H1 (cell line): Measurements from ENCODE around the gene SSNA1. TPM values are rescaled to one million over a fixed set of nuclear protein-coding genes. Genes with fewer than 3 reads are reported as not detected.

ENCODE experiments used
- CTCF ChIA-PET: fragments of 300-600 bp; sonication (Branson Sonifier 250); formaldehyde crosslinking; loops from one replicate; lab custom pipeline; 2021; ENCODE audit not compliant: partially characterized antibody; lab: Charles Lee
- POLR2A ChIA-PET: fragments of 300-600 bp; sonication (Branson Sonifier 250); formaldehyde crosslinking; loops from one replicate; lab custom pipeline; 2021; ENCODE audit warnings: inconsistent platforms; ENCODE audit not compliant: partially characterized antibody; lab: Charles Lee
- DNase-seq, 2 experiments: peaks; one replicate each; pipeline versions ENCODE4 v3.0.0 to v3.0.0-alpha.2; 2010 to 2022; ENCODE audit warnings: low spot score in 2 of 2, low read depth in 1 of 2, mixed read lengths in 1 of 2
- FAIRE-seq: peaks from 2 replicates; lab custom pipeline; 2011; peaks lifted over from hg19 to GRCh38; lab: Jason Lieb, UNC
- H2AFZ ChIP-seq: 2 replicates; pipeline ENCODE4 v1.8.1; 2012; ENCODE audit warnings: low read length, inconsistent platforms
- H2AK5ac ChIP-seq: 2 replicates; pipeline ENCODE4 v1.6.1; 2013; ENCODE audit warnings: low read depth, low read length
- H2BK120ac ChIP-seq: replicated peaks from 2 replicates; pipeline ENCODE3; 2013; ENCODE audit warnings: low read depth, low read length, inconsistent platforms
- H2BK12ac ChIP-seq: 2 replicates; pipeline ENCODE4 v1.6.1; 2013; ENCODE audit warnings: low read depth, low read length
- H2BK15ac ChIP-seq: 2 replicates; pipeline ENCODE4 v1.6.1; 2013; ENCODE audit warnings: low read length
- H2BK20ac ChIP-seq: 2 replicates; pipeline ENCODE4 v1.6.1; 2013; ENCODE audit warnings: low read length
- H2BK5ac ChIP-seq: 2 replicates; pipeline ENCODE4 v1.6.1; 2013; ENCODE audit warnings: low read depth, low read length
- H3K14ac ChIP-seq: 2 replicates; pipeline ENCODE4 v1.6.1; 2013; ENCODE audit warnings: inconsistent platforms; ENCODE audit not compliant: insufficient read length
- H3K18ac ChIP-seq: 2 replicates; pipeline ENCODE4 v1.6.1; 2013; ENCODE audit warnings: low read length; ENCODE audit errors: extremely low read depth
- H3K23ac ChIP-seq: 2 replicates; pipeline ENCODE4 v1.6.1; 2013; ENCODE audit warnings: inconsistent platforms; ENCODE audit not compliant: insufficient read length
- H3K23me2 ChIP-seq: 2 replicates; pipeline ENCODE4 v1.6.1; 2013; ENCODE audit warnings: low read depth, low read length
- H3K27ac ChIP-seq: 2 replicates; pipeline ENCODE4 v1.6.1; 2011; ENCODE audit warnings: low read depth, low read length, inconsistent platforms
- H3K27me3 ChIP-seq, 4 experiments: replicated peaks in 1 of 4; 1 replicate in 1 of 4; 2 replicates in 3 of 4; pipeline versions ENCODE4 v1.6.1 to v1.8.1; 2011 to 2013; ENCODE audit warnings: low read length in 3 of 4, mild to moderate bottlenecking in 3 of 4, inconsistent platforms in 2 of 4, mixed read lengths in 2 of 4, moderate library complexity in 1 of 4; ENCODE audit not compliant: control insufficient read depth in 3 of 4, insufficient read depth in 3 of 4; ENCODE audit errors: extremely low read depth in 1 of 4
- H3K36me3 ChIP-seq, 4 experiments: 2 replicates each; pipeline versions ENCODE4 v1.6.1 to v1.8.1; 2011 to 2013; ENCODE audit warnings: mild to moderate bottlenecking in 4 of 4, low read length in 3 of 4, moderate library complexity in 2 of 4, control low read depth in 1 of 4, inconsistent platforms in 1 of 4; ENCODE audit not compliant: insufficient read depth in 4 of 4, control insufficient read depth in 2 of 4
- H3K4ac ChIP-seq: replicated peaks from 2 replicates; pipeline ENCODE3; 2013; ENCODE audit warnings: low read length, low read depth, mixed read lengths, inconsistent platforms; ENCODE audit not compliant: insufficient read length
- H3K4me1 ChIP-seq, 4 experiments: replicated peaks in 1 of 4; 1 replicate in 1 of 4; 2 replicates in 3 of 4; pipeline versions ENCODE4 v1.6.1 to v1.8.1; 2011 to 2013; ENCODE audit warnings: low read length in 3 of 4, inconsistent platforms in 2 of 4, mixed read lengths in 1 of 4; ENCODE audit not compliant: insufficient read depth in 4 of 4, control insufficient read depth in 3 of 4
- H3K4me2 ChIP-seq, 2 experiments: 2 replicates each; pipeline versions ENCODE4 v1.6.1 to v1.8.1; 2011 to 2013; ENCODE audit warnings: low read depth in 2 of 2, low read length in 2 of 2, control low read depth in 1 of 2, inconsistent platforms in 1 of 2, mild to moderate bottlenecking in 1 of 2; ENCODE audit not compliant: insufficient read depth in 1 of 2
- H3K4me3 ChIP-seq, 4 experiments: fragments of 200-600, 300-600 bp in 1 of 4; sonication (generic), shearing (Covaris generic), sonication (Bioruptor Twin) in 1 of 4; 2 replicates each; pipeline versions ENCODE4 v1.5.1 to v1.8.1; 2011 to 2016; ENCODE audit warnings: low read length in 4 of 4, low read depth in 3 of 4, control low read depth in 2 of 4, inconsistent platforms in 2 of 4, mild to moderate bottlenecking in 2 of 4, mixed read lengths in 1 of 4, moderate library complexity in 1 of 4; ENCODE audit not compliant: insufficient read depth in 2 of 4; ENCODE audit errors: extremely low read depth in 1 of 4
- H3K56ac ChIP-seq: replicated peaks from 2 replicates; pipeline ENCODE3; 2013; ENCODE audit warnings: low read depth, mild to moderate bottlenecking, mixed read lengths, low read length, inconsistent platforms; ENCODE audit not compliant: insufficient read length
- H3K79me1 ChIP-seq: 2 replicates; pipeline ENCODE4 v1.6.1; 2013; ENCODE audit warnings: low read depth, low read length, control low read depth
- H3K79me2 ChIP-seq, 2 experiments: 2 replicates each; pipeline versions ENCODE4 v1.6.1 to v1.8.1; 2012 to 2013; ENCODE audit warnings: low read length in 2 of 2, mild to moderate bottlenecking in 2 of 2, inconsistent platforms in 1 of 2; ENCODE audit not compliant: insufficient read depth in 2 of 2, control insufficient read depth in 1 of 2
- H3K9ac ChIP-seq, 4 experiments: replicated peaks in 1 of 4; 1 replicate in 1 of 4; 2 replicates in 3 of 4; pipeline versions ENCODE4 v1.6.1 to v1.8.1; 2011 to 2013; ENCODE audit warnings: low read depth in 3 of 4, low read length in 3 of 4, control low read depth in 2 of 4, mild to moderate bottlenecking in 2 of 4, moderate library complexity in 2 of 4, inconsistent platforms in 1 of 4; ENCODE audit errors: extremely low read depth in 1 of 4
- H3K9me3 ChIP-seq, 2 experiments: 2 replicates each; pipeline versions ENCODE4 v1.6.1 to v1.8.1; 2012 to 2013; ENCODE audit warnings: mild to moderate bottlenecking in 2 of 2, moderate library complexity in 2 of 2, control low read depth in 1 of 2, inconsistent platforms in 1 of 2, low read depth in 1 of 2, low read length in 1 of 2, mixed read lengths in 1 of 2; ENCODE audit not compliant: insufficient read depth in 2 of 2
- H4K20me1 ChIP-seq, 2 experiments: replicated peaks in 1 of 2; 2 replicates each; pipeline versions ENCODE3 to v1.8.1; 2011 to 2013; ENCODE audit warnings: inconsistent platforms in 2 of 2, low read length in 2 of 2, mild to moderate bottlenecking in 1 of 2; ENCODE audit not compliant: insufficient read depth in 2 of 2, control insufficient read depth in 1 of 2
- H4K5ac ChIP-seq: 2 replicates; pipeline ENCODE4 v1.6.1; 2013; ENCODE audit warnings: low read length, low read depth, mixed read lengths, inconsistent platforms; ENCODE audit not compliant: insufficient read length
- H4K8ac ChIP-seq: 2 replicates; pipeline ENCODE4 v1.8.0; 2013; ENCODE audit warnings: mild to moderate bottlenecking, moderate library complexity, low read length, inconsistent platforms; ENCODE audit not compliant: insufficient read depth; ENCODE audit errors: extremely low read depth
- H4K91ac ChIP-seq: replicated peaks from 2 replicates; pipeline ENCODE3; 2013; ENCODE audit warnings: low read length, mixed read lengths, inconsistent platforms; ENCODE audit not compliant: insufficient read length
- CTBP2 ChIP-seq: IDR thresholded peaks from 2 replicates; pipeline ENCODE4 v1.7.0; 2011; ENCODE audit warnings: borderline replicate concordance, mild to moderate bottlenecking, moderate library complexity, mixed read lengths, low read length; ENCODE audit not compliant: insufficient read depth, insufficient read length
- EGR1 ChIP-seq: IDR thresholded peaks from 2 replicates; pipeline ENCODE4 v1.6.1; 2011; ENCODE audit warnings: low read depth, low read length, borderline replicate concordance
- WGBS, 2 experiments: shearing (Covaris generic) in 1 of 2; methylation state at CpG; one replicate each; pipeline versions ENCODE4 v1.1.6 to v1.1.7; 2013 to 2015; ENCODE audit warnings: low lambda C conversion rate in 2 of 2, mixed read lengths in 2 of 2, inconsistent platforms in 1 of 2, low coverage in 1 of 2, missing lambda C conversion rate in 1 of 2; ENCODE audit not compliant: insufficient replicate concordance in 2 of 2, insufficient coverage in 1 of 2, insufficient read length in 1 of 2; ENCODE audit errors: extremely low coverage in 1 of 2, missing lambda C conversion rate in 1 of 2; 5-methylcytosine and 5-hydroxymethylcytosine counted together
- polyA plus RNA-seq, 7 experiments: library from polyadenylated mRNA; depleted of rRNA in 3 of 7; stranded (reverse) in 5 of 7; unstranded in 2 of 7; fragments of >200 nt in 5 of 7; fragments of 200-250 nt in 2 of 7; gene quantifications; 1 replicate in 5 of 7; 2 replicates in 1 of 7; 4 replicates in 1 of 7; pipeline versions ENCODE4 v1.2.1 to v1.2.3, GENCODE V29; 2011 to 2013; ENCODE audit warnings: missing spikeins in 2 of 7, mixed read lengths in 2 of 7
- total RNA-seq: library from RNA; stranded (reverse); fragmentation: NEBNext Ultra II Directional; extraction: Animal tissue kit (Norgen Biotek cat#: 25700); gene quantifications from 2 replicates; pipeline ENCODE4 v1.2.1, GENCODE V29; 2021
- TF ChIP-seq, protein P1 (sequence below), 3 experiments: IDR thresholded peaks; 1 replicate in 2 of 3; 2 replicates in 1 of 3; pipeline versions ENCODE4 v1.5.1 to v1.6.1; 2011; ENCODE audit warnings: low read length in 3 of 3, mild to moderate bottlenecking in 3 of 3, inconsistent platforms in 2 of 3, low read depth in 1 of 3, moderate library complexity in 1 of 3; ENCODE audit not compliant: insufficient read depth in 1 of 3; ENCODE audit errors: control extremely low read depth in 1 of 3

SSNA1 gene
- total and polyA plus RNA-seq, 2 of the 8 experiments (the other 6 are each of a cell fraction or from before 2014, with no cell fraction given): 87.3 to 157 TPM

DNA sequence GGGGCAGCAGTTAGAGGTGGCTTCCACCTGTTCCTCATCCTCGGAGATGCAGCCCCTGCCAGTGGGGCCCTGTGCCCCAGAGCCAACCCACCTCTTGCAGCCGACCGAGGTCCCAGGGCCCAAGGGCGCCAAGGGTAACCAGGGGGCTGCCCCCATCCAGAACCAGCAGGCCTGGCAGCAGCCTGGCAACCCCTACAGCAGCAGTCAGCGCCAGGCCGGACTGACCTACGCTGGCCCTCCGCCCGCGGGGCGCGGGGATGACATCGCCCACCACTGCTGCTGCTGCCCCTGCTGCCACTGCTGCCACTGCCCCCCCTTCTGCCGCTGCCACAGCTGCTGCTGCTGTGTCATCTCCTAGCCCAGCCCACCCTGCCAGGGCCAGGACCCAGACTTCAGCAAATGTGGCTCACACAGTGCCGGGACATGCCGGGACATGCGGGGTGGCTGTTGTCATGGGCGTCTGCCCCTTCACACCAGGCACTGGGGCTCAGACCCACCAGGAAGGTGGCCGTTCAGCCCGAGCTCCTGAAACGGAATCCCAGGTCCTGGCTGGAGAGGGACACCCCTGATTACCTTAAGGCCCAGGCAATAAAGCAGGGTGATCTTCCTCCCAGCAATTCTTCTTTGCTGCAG is 37.3 kb downstream of the SSNA1 start:
- H2AFZ ChIP-seq: no peak overlapping the region
- peaks cover 0 to 24% (median 10%) of the 10 kb centered on the region in 4 experiments; a peak in 5 of 7 replicates for H3K4me1 ChIP-seq
- peak overlapping the region; percentile 91 for H4K91ac ChIP-seq
- peak overlapping the region; percentile 85 for H3K4ac ChIP-seq
- H4K20me1 ChIP-seq: no peaks in the 10 kb centered on the region
- H3K79me1 ChIP-seq: no peaks in the 10 kb centered on the region
- H3K27ac ChIP-seq: no peak overlapping the region
- no peak for FAIRE-seq
- H2BK15ac ChIP-seq: no peak overlapping the region
- H3K9ac ChIP-seq: no peak overlapping the region
- TF ChIP-seq EGR1: no peak
- no peak for TF ChIP-seq CTBP2
- TF ChIP-seq, protein P1, sequence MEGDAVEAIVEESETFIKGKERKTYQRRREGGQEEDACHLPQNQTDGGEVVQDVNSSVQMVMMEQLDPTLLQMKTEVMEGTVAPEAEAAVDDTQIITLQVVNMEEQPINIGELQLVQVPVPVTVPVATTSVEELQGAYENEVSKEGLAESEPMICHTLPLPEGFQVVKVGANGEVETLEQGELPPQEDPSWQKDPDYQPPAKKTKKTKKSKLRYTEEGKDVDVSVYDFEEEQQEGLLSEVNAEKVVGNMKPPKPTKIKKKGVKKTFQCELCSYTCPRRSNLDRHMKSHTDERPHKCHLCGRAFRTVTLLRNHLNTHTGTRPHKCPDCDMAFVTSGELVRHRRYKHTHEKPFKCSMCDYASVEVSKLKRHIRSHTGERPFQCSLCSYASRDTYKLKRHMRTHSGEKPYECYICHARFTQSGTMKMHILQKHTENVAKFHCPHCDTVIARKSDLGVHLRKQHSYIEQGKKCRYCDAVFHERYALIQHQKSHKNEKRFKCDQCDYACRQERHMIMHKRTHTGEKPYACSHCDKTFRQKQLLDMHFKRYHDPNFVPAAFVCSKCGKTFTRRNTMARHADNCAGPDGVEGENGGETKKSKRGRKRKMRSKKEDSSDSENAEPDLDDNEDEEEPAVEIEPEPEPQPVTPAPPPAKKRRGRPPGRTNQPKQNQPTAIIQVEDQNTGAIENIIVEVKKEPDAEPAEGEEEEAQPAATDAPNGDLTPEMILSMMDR (IDR thresholded peaks at IDR 0.05; ENCODE audit: control extremely low read depth in 1 of 3, insufficient read depth in 1 of 3, low read depth in 1 of 3, low read length in 3 of 3): no peak
- no peaks in the 10 kb centered on the region for H3K79me2 ChIP-seq
- no peaks in the 10 kb centered on the region; a peak in 2 of 7 replicates for H3K27me3 ChIP-seq
- H3K56ac ChIP-seq: no peak overlapping the region
- H3K23me2 ChIP-seq: peaks cover 18% of the 10 kb centered on the region; the same call in 1 of the 2 replicates
- ChIA-PET CTCF (interaction anchor here (1.0 to 20.2 kb wide), 16 partner anchors 13 to 438 kb away, joined by 3 to 204 read pairs (median 6); partner anchors contain the start of genes ANAPC2, LRRC26, SAPCD2 and SSNA1), POLR2A (interaction anchor here (1.1 to 69.9 kb wide), 5 partner anchors 8 to 37 kb away, joined by 4 to 1462 read pairs (median 7); partner anchors contain the start of genes ANAPC2, NDOR1, NELFB and SSNA1)
- H3K4me3 ChIP-seq: no peak overlapping the region
- no peaks in the 10 kb centered on the region for H3K36me3 ChIP-seq
- H3K9me3 ChIP-seq: no peaks in the 10 kb centered on the region
- H2BK12ac ChIP-seq: peak overlapping the region; percentile 68; the same call in 1 of the 2 replicates
- no peak overlapping the region for H2BK20ac ChIP-seq
- peak overlapping the region; percentile 90 for H2BK5ac ChIP-seq
- H4K8ac ChIP-seq: peak overlapping the region; percentile 51
- H3K18ac ChIP-seq: no peak overlapping the region
- H4K5ac ChIP-seq: no peak overlapping the region
- H3K14ac ChIP-seq: no peak overlapping the region
- H3K23ac ChIP-seq: no peak overlapping the region
- H2BK120ac ChIP-seq: no peak overlapping the region
- no peak overlapping the region for H3K4me2 ChIP-seq
- H2AK5ac ChIP-seq: peak overlapping the region; percentile 70; the same call in 1 of the 2 replicates
- DNase-seq: no peak
- WGBS, 2 experiments: 88% methylated on average over 21 of the region's 21 CpGs; no CpG with 5 or more reads in 1 of the 2 experiments
